Hepatocyte (in vitro differentiated cells): Measurements from ENCODE around the gene CLSTN1. TPM values are rescaled to one million over a fixed set of nuclear protein-coding genes. Genes with fewer than 3 reads are reported as not detected.

Source experiments
- DNase-seq: peaks from one replicate; pipeline ENCODE4 v3.0.0-alpha.2; 2016; ENCODE audit warnings: low spot score
- H2AFZ ChIP-seq: fragments of 200-600 bp; sonication (generic); 2 replicates; pipeline ENCODE4 v1.6.0; 2016; ENCODE audit warnings: antibody characterized with exemption, mild to moderate bottlenecking
- H3K27ac ChIP-seq: fragments of 200-600 bp; sonication (generic); 2 replicates; pipeline ENCODE4 v1.5.1; 2016; ENCODE audit warnings: mild to moderate bottlenecking
- H3K27me3 ChIP-seq: fragments of 200-600 bp; sonication (generic); 2 replicates; pipeline ENCODE4 v1.6.1; 2016
- H3K36me3 ChIP-seq: fragments of 200-600 bp; sonication (generic); replicated peaks from 2 replicates; pipeline ENCODE4 v1.5.1; 2016; ENCODE audit warnings: low read depth; ENCODE audit not compliant: insufficient read depth
- H3K4me1 ChIP-seq: fragments of 200-600 bp; sonication (generic); 2 replicates; pipeline ENCODE4 v1.5.1; 2016; ENCODE audit warnings: mild to moderate bottlenecking, moderate library complexity; ENCODE audit not compliant: insufficient read depth
- H3K4me2 ChIP-seq: fragments of 200-600 bp; sonication (generic); 2 replicates; pipeline ENCODE4 v1.6.0; 2016
- H3K4me3 ChIP-seq: fragments of 200-600 bp; sonication (generic); 2 replicates; pipeline ENCODE4 v1.5.1; 2016; ENCODE audit warnings: mild to moderate bottlenecking
- H3K79me2 ChIP-seq: fragments of 200-600 bp; sonication (generic); 2 replicates; pipeline ENCODE4 v1.6.0; 2017; ENCODE audit warnings: mild to moderate bottlenecking
- H3K9me2 ChIP-seq: fragments of 200-600 bp; sonication (generic); replicated peaks from 2 replicates; pipeline ENCODE4 v1.6.0; 2017; ENCODE audit warnings: mild to moderate bottlenecking; ENCODE audit not compliant: insufficient read depth
- H3K9me3 ChIP-seq: fragments of 200-600 bp; sonication (generic); 2 replicates; pipeline ENCODE4 v1.5.1; 2016; ENCODE audit warnings: low read depth, mild to moderate bottlenecking
- H4K20me1 ChIP-seq: fragments of 200-600 bp; sonication (generic); 2 replicates; pipeline ENCODE4 v1.6.0; 2016; ENCODE audit warnings: mild to moderate bottlenecking; ENCODE audit not compliant: insufficient read depth, poor library complexity, severe bottlenecking
- CTCF ChIP-seq: fragments of 200-600 bp; sonication (generic); IDR thresholded peaks from 2 replicates; pipeline ENCODE4 v1.5.1; 2016; ENCODE audit warnings: antibody characterized with exemption, mild to moderate bottlenecking; ENCODE audit not compliant: poor library complexity
- EZH2 ChIP-seq: fragments of 200-600 bp; sonication (generic); IDR thresholded peaks from 2 replicates; pipeline ENCODE4 v1.6.1; 2016; ENCODE audit warnings: antibody characterized with exemption, mild to moderate bottlenecking, borderline replicate concordance
- EZH2phosphoT487 ChIP-seq: fragments of 200-600 bp; sonication (generic); IDR thresholded peaks from one replicate; pipeline ENCODE4 v1.6.1; 2018; ENCODE audit warnings: antibody characterized with exemption, mild to moderate bottlenecking, low read depth, moderate library complexity; ENCODE audit not compliant: unreplicated experiment, severe bottlenecking
- WGBS: methylation state at CpG from one replicate; pipeline ENCODE4 v1.1.6; 2016; ENCODE audit warnings: low lambda C conversion rate; ENCODE audit errors: missing lambda C conversion rate; 5-methylcytosine and 5-hydroxymethylcytosine counted together
- polyA plus RNA-seq: library from polyadenylated mRNA; unstranded; fragments of >200 nt; fragmentation: Nextera tagmentation; extraction: Ambion mirVana; gene quantifications from 2 replicates; pipeline ENCODE4 v1.2.1, GENCODE V29; 2016
- total RNA-seq: library from RNA; depleted of rRNA; stranded (reverse); fragments of >200 nt; gene quantifications from 2 replicates; pipeline ENCODE4 v1.2.3, GENCODE V29; 2014

CLSTN1 gene
- total and polyA plus RNA-seq, 2 experiments from 2014 or later, result 47.7 to 74.2 TPM

GRCh38 chr1:9723926-9724325, 99.8 kb downstream of the CLSTN1 start:
- H3K9me3 ChIP-seq, result no peaks in the 10 kb centered on the region
- H3K4me1 ChIP-seq, result no peaks in the 10 kb centered on the region
- WGBS, result 98% methylated on average over 6 of the region's 6 CpGs
- TF ChIP-seq CTCF (no peak), EZH2 (no peak), EZH2phosphoT487 (no peak)
- H3K4me2 ChIP-seq, result no peak overlapping the region
- H3K27ac ChIP-seq, result no peak overlapping the region
- H3K27me3 ChIP-seq, result no peaks in the 10 kb centered on the region
- no peaks in the 10 kb centered on the region for H3K9me2 ChIP-seq
- H3K79me2 ChIP-seq, result no peaks in the 10 kb centered on the region
- H3K36me3 ChIP-seq, result no peaks in the 10 kb centered on the region
- no peaks in the 10 kb centered on the region for H4K20me1 ChIP-seq
- DNase-seq, result no peak
- H3K4me3 ChIP-seq, result no peak overlapping the region
- H2AFZ ChIP-seq, result no peak overlapping the region

DNA sequence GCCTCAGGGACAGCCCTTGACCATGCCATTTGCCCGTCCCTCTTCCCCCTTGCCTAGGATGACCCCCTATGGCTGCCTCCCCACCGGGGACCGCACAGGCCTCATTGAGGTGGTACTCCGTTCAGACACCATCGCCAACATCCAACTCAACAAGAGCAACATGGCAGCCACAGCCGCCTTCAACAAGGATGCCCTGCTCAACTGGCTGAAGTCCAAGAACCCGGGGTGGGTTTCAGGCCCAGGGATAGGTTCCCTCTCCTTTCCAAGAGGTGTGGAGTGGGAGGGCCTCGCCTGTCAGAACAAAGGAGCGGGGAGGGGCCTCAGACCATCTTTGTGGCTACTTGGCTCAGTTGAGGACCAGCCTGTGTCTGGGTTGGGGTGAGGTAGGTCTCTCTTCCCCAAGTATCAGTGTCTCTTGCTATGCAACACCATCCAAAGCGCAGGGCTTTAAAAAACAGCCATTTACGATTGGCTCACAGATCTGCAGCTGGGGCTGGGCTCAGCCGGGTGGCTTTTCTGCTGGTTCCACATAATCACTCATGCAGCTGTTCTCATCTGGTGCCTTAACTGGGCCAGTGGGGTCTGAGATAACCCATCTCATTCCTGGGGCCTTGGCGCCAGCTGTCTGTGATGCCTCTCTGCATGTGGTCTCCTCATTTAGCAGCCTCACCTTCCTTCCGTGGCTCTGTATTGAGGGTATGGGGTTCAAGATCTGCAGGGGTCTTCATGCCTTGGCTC, 100.5 kb downstream of the CLSTN1 start:
- Histone ChIP-seq H2AFZ (no peak overlapping the region), H3K4me3 (no peak overlapping the region), H3K4me2 (no peak overlapping the region), H3K27me3 (no peaks in the 10 kb centered on the region), H3K79me2 (no peaks in the 10 kb centered on the region), H3K36me3 (no peaks in the 10 kb centered on the region), H3K9me2 (no peaks in the 10 kb centered on the region), H3K9me3 (no peaks in the 10 kb centered on the region), H4K20me1 (no peaks in the 10 kb centered on the region), H3K4me1 (no peaks in the 10 kb centered on the region), H3K27ac (no peak overlapping the region)
- TF ChIP-seq EZH2phosphoT487 (no peak), CTCF (no peak), EZH2 (no peak)
- DNase-seq, result peak; percentile 2
- 98% methylated on average over 13 of the region's 14 CpGs for WGBS

GRCh38 chr1:9722378-9722749, 101.4 kb downstream of the CLSTN1 start:
- TF ChIP-seq CTCF (no peak), EZH2 (no peak), EZH2phosphoT487 (no peak)
- H4K20me1 ChIP-seq, result no peaks in the 10 kb centered on the region
- H3K27ac ChIP-seq, result no peak overlapping the region
- H3K4me1 ChIP-seq, result no peaks in the 10 kb centered on the region
- H3K27me3 ChIP-seq, result no peaks in the 10 kb centered on the region
- H3K9me2 ChIP-seq, result no peaks in the 10 kb centered on the region
- H2AFZ ChIP-seq, result no peak overlapping the region
- no peaks in the 10 kb centered on the region for H3K36me3 ChIP-seq
- H3K9me3 ChIP-seq, result no peaks in the 10 kb centered on the region
- DNase-seq, result no peak
- H3K4me3 ChIP-seq, result no peak overlapping the region
- WGBS, result 88% methylated on average over 10 of the region's 10 CpGs
- H3K4me2 ChIP-seq, result no peak overlapping the region
- H3K79me2 ChIP-seq, result no peaks in the 10 kb centered on the region
